Endothelial cell of umbilical vein (primary cell): ENCODE measurements around the gene HPCAL4. TPM values are rescaled to one million over a fixed set of nuclear protein-coding genes. Genes with fewer than 3 reads are reported as not detected.

Experiments
- BruUV-seq: library from RNA; stranded (reverse); fragments of 400-500 nt; replicated peaks from 2 replicates; lab custom pipeline; 2021; lab: Mats Ljungman, UMichigan
- CTCF ChIA-PET: fragments of 300-600, 350-600 bp; sonication (Branson Sonifier 250); formaldehyde crosslinking; loops from one replicate; lab custom pipeline; 2021; ENCODE audit warnings: antibody characterized with exemption, inconsistent platforms; lab: Charles Lee
- POLR2A ChIA-PET: fragments of 300-600, 350-600 bp; sonication (Branson Sonifier 250); formaldehyde crosslinking; loops from one replicate; lab custom pipeline; 2021; ENCODE audit warnings: antibody characterized with exemption, inconsistent platforms; lab: Charles Lee
- DNase-seq: peaks from one replicate; pipeline ENCODE4 v3.0.0-alpha.2; 2011; ENCODE audit warnings: low read depth, low spot score
- FAIRE-seq: peaks from 2 replicates; lab custom pipeline; 2011; peaks lifted over from hg19 to GRCh38; lab: Jason Lieb, UNC
- H2AFZ ChIP-seq: 2 replicates; pipeline ENCODE4 v1.6.0; 2012; ENCODE audit warnings: low read depth, low read length, control low read depth, inconsistent platforms
- H3K27ac ChIP-seq: 2 replicates; pipeline ENCODE4 v1.5.1; 2011; ENCODE audit warnings: low read depth, mild to moderate bottlenecking, control low read depth, low read length, moderate library complexity; ENCODE audit not compliant: insufficient read depth
- H3K27me3 ChIP-seq, 2 experiments: 2 replicates each; pipeline versions ENCODE4 v1.6.0 to v1.6.1; 2011; ENCODE audit warnings: low read length in 2 of 2, mixed read lengths in 1 of 2; ENCODE audit not compliant: control insufficient read depth in 2 of 2, insufficient read depth in 2 of 2
- H3K36me3 ChIP-seq, 2 experiments: 2 replicates in 1 of 2; 3 replicates in 1 of 2; pipeline ENCODE4 v1.5.1; 2011; ENCODE audit warnings: low read length in 2 of 2, mild to moderate bottlenecking in 1 of 2, moderate library complexity in 1 of 2; ENCODE audit not compliant: control insufficient read depth in 2 of 2, insufficient read depth in 2 of 2; ENCODE audit errors: extremely low read depth in 1 of 2
- H3K4me1 ChIP-seq: 3 replicates; pipeline ENCODE4 v1.5.1; 2011; ENCODE audit warnings: mild to moderate bottlenecking, low read length; ENCODE audit not compliant: control insufficient read depth, insufficient read depth; ENCODE audit errors: extremely low read depth
- H3K4me2 ChIP-seq: 2 replicates; pipeline ENCODE4 v1.6.1; 2011; ENCODE audit warnings: low read length, control low read depth, mixed read lengths; ENCODE audit not compliant: insufficient read depth
- H3K4me3 ChIP-seq, 3 experiments: fragments of 200-600 bp in 1 of 3; sonication (generic), shearing (Covaris generic) in 1 of 3; replicated peaks in 1 of 3; 2 replicates each; pipeline ENCODE4 v1.5.1; 2011 to 2016; ENCODE audit warnings: control low read depth in 3 of 3, low read length in 3 of 3, mild to moderate bottlenecking in 2 of 3, inconsistent platforms in 1 of 3, low read depth in 1 of 3, moderate library complexity in 1 of 3; ENCODE audit not compliant: insufficient read depth in 1 of 3
- H3K79me2 ChIP-seq: 2 replicates; pipeline ENCODE4 v1.6.0; 2012; ENCODE audit warnings: low read length, inconsistent platforms; ENCODE audit not compliant: control insufficient read depth, insufficient read depth
- H3K9ac ChIP-seq: replicated peaks from 2 replicates; pipeline ENCODE3; 2011; ENCODE audit warnings: low read length, control low read depth; ENCODE audit not compliant: insufficient read depth; ENCODE audit errors: extremely low read depth
- H3K9me1 ChIP-seq: replicated peaks from 3 replicates; pipeline ENCODE4 v1.6.0; 2011; ENCODE audit warnings: mild to moderate bottlenecking, low read length; ENCODE audit not compliant: control insufficient read depth, insufficient read depth; ENCODE audit errors: extremely low read depth
- H3K9me3 ChIP-seq: replicated peaks from 2 replicates; pipeline ENCODE4 v1.5.1; 2012; ENCODE audit warnings: low read length, inconsistent platforms; ENCODE audit not compliant: control insufficient read depth, insufficient read depth
- H4K20me1 ChIP-seq: replicated peaks from 2 replicates; pipeline ENCODE3; 2011; ENCODE audit warnings: mild to moderate bottlenecking, low read length; ENCODE audit not compliant: control insufficient read depth, insufficient read depth; ENCODE audit errors: extremely low read depth
- CTCF ChIP-seq, 2 donors: IDR thresholded peaks; 1 replicate in 1 of 2; 2 replicates in 1 of 2; pipeline ENCODE4 v1.5.1; 2011; ENCODE audit warnings: low read length in 2 of 2, mild to moderate bottlenecking in 2 of 2, moderate library complexity in 2 of 2, control low read depth in 1 of 2, inconsistent platforms in 1 of 2, low read depth in 1 of 2; ENCODE audit not compliant: insufficient read depth in 1 of 2; ENCODE audit errors: extremely low read depth in 1 of 2
- EZH2 ChIP-seq: IDR thresholded peaks from 2 replicates; pipeline ENCODE4 v1.6.1; 2012; ENCODE audit warnings: borderline replicate concordance, low read depth, mild to moderate bottlenecking, moderate library complexity, low read length, inconsistent platforms; ENCODE audit not compliant: severe bottlenecking
- FOS ChIP-seq: IDR thresholded peaks from 2 replicates; pipeline ENCODE4 v1.6.1; 2011; ENCODE audit warnings: mild to moderate bottlenecking, low read length, moderate library complexity, borderline replicate concordance; ENCODE audit not compliant: insufficient read depth
- GATA2 ChIP-seq: IDR thresholded peaks from 2 replicates; pipeline ENCODE4 v1.7.0; 2011; ENCODE audit warnings: low read depth, mild to moderate bottlenecking, moderate library complexity, mixed read lengths, low read length; ENCODE audit not compliant: insufficient read length, insufficient read depth
- JUN ChIP-seq: IDR thresholded peaks from 2 replicates; pipeline ENCODE4 v1.6.1; 2011; ENCODE audit warnings: borderline replicate concordance, low read depth; ENCODE audit not compliant: insufficient read length, insufficient read depth
- MAX ChIP-seq: IDR thresholded peaks from 2 replicates; pipeline ENCODE4 v1.6.1; 2011; ENCODE audit not compliant: insufficient read depth, insufficient read length
- MYC ChIP-seq: IDR thresholded peaks from one replicate; pipeline ENCODE4 v1.6.1; 2011; ENCODE audit warnings: mild to moderate bottlenecking, low read depth, low read length
- POLR2A ChIP-seq: IDR thresholded peaks from 2 replicates; pipeline ENCODE4 v1.6.1; 2012; ENCODE audit warnings: low read depth, mild to moderate bottlenecking, control low read depth, low read length
- POLR2AphosphoS5 ChIP-seq: IDR thresholded peaks from 2 replicates; pipeline ENCODE4 v1.6.1; 2012; ENCODE audit warnings: low read depth, mild to moderate bottlenecking, control low read depth, low read length, moderate library complexity; ENCODE audit not compliant: insufficient read depth
- dilution Hi-C: fragments of 300-500 bp; cut with MboI; formaldehyde crosslinking; loops from one replicate; pipeline ENCODE4 v1.15.0; 2019; ENCODE audit warnings: low sequenced_read_pairs; ENCODE audit not compliant: extremely low pct_ligation_motif_present
- intact Hi-C: fragments of 100-400 bp; cut with micrococcal nuclease; formaldehyde crosslinking; loops from one replicate; pipeline ENCODE4 v1.10.0; 2022
- polyA plus RNA-seq, 4 experiments: library from polyadenylated mRNA; depleted of rRNA in 3 of 4; stranded (reverse) in 3 of 4; unstranded in 1 of 4; fragments of >200 nt; gene quantifications; 2 replicates each; pipeline versions ENCODE4 v1.2.1 to v1.2.3, GENCODE V29; 2011 to 2012; ENCODE audit warnings: missing spikeins in 1 of 4
- total RNA-seq: library from RNA; stranded (reverse); gene quantifications from 2 replicates; pipeline ENCODE4 v1.2.3, GENCODE V29; 2021

Gene HPCAL4
- total and polyA plus RNA-seq, 2 donors (not counting 3 experiments of a cell fraction or from before 2014, with no cell fraction given), result not detected

- no peak overlapping the region for H3K27ac ChIP-seq
- no peak overlapping the region for H3K4me3 ChIP-seq
- TF ChIP-seq CTCF (IDR thresholded peaks at IDR 0.05; ENCODE audit: extremely low read depth in 1 of 2, insufficient read depth in 1 of 2, low read depth in 1 of 2, low read length in 2 of 2) (no peak), POLR2AphosphoS5 (no peak), EZH2 (no peak), JUN (no peak), POLR2A (no peak), MYC (no peak), FOS (no peak), GATA2 (no peak), MAX (no peak)
- FAIRE-seq, result no peak
- H4K20me1 ChIP-seq, result no peaks in the 10 kb centered on the region
- no peak overlapping the region for H3K9ac ChIP-seq
- no TSS peak for BruUV-seq
- H2AFZ ChIP-seq, result no peak overlapping the region
- no peak for DNase-seq
- dilution Hi-C loops, result no loop called here
- H3K36me3 ChIP-seq, result no peaks in the 10 kb centered on the region
- H3K9me3 ChIP-seq, result no peaks in the 10 kb centered on the region
- no peak overlapping the region for H3K4me2 ChIP-seq
- intact Hi-C loops, result no loop called here
- H3K4me1 ChIP-seq, result no peaks in the 10 kb centered on the region
- ChIA-PET POLR2A (no interaction called here), CTCF (interaction anchor here (1.0 kb wide), 1 partner anchor 17 kb away, joined by 4 read pairs; no protein-coding TSS in a partner anchor)
- H3K27me3 ChIP-seq, result peaks cover 41% of the 10 kb centered on the region in 2 experiments
- H3K79me2 ChIP-seq, result no peaks in the 10 kb centered on the region
- H3K9me1 ChIP-seq, result no peaks in the 10 kb centered on the region
Measured at GRCh38 chr1:39698568-39698967, 7.3 kb upstream of the HPCAL4 start.
